ENCODE results near the gene ZNF90. TPM values are rescaled to one million over a fixed set of nuclear protein-coding genes. Genes with fewer than 3 reads are reported as not detected.

Gene ZNF90
- total and polyA plus RNA-seq, 2 donors (not counting 1 experiment from before 2014, with no cell fraction given) = 9.7 to 15.8 TPM

GRCh38 chr19:20153281-20153680, 75.5 kb downstream of the ZNF90 start:
- no peak for DNase-seq
- Histone ChIP-seq H3K4me3 (ENCODE audit: control extremely low read depth in 1 of 5, extremely low read depth in 1 of 5, insufficient read depth in 1 of 5, low read depth in 2 of 5, low read length in 4 of 5) (no peak overlapping the region), H3K4me2 (replicated peaks; ENCODE audit: low read depth, low read length, poor library complexity, severe bottlenecking) (no peak overlapping the region), H3K36me3 (replicated peaks in 1 of 2; ENCODE audit: control extremely low read depth in 1 of 2, control insufficient read depth in 1 of 2, extremely low read depth in 1 of 2, insufficient read depth in 2 of 2, low read length in 1 of 2) (no peaks in the 10 kb centered on the region), H2AFZ (ENCODE audit: insufficient read depth, low read depth, low read length, poor library complexity, severe bottlenecking) (no peak overlapping the region), H3K27ac (ENCODE audit: low read length in 2 of 2) (no peak overlapping the region), H3K27me3 (replicated peaks in 1 of 4; ENCODE audit: control extremely low read depth in 1 of 4, control insufficient read depth in 3 of 4, insufficient read depth in 4 of 4, low read length in 3 of 4) (no peaks in the 10 kb centered on the region), H4K20me1 (ENCODE audit: control insufficient read depth, insufficient read depth, low read length, poor library complexity, severe bottlenecking) (no peaks in the 10 kb centered on the region), H3K9me3 (ENCODE audit: control extremely low read depth in 1 of 3, control insufficient read depth in 2 of 3, insufficient read depth in 1 of 3, low read length in 2 of 3) (peaks cover 0 to 10% (median 0%) of the 10 kb centered on the region in 3 donors), H3K9ac (ENCODE audit: low read length) (no peak overlapping the region), H3K79me2 (ENCODE audit: control insufficient read depth, insufficient read depth, low read length) (no peaks in the 10 kb centered on the region), H3K4me1 (ENCODE audit: control insufficient read depth in 2 of 2, insufficient read depth in 2 of 2, low read length in 2 of 2) (no peaks in the 10 kb centered on the region)
- H3K9me3 Mint-ChIP-seq (ENCODE audit: insufficient read depth) = no peaks in the 10 kb centered on the region
- ChIA-PET POLR2A (no interaction called here), CTCF (no interaction called here)
- no peak overlapping the region for H3K4me3 Mint-ChIP-seq
- 94% methylated on average over 2 of the region's 4 CpGs for WGBS (ENCODE audit: insufficient coverage)
- no peak for ATAC-seq (ENCODE audit: low read depth)
- no peaks in the 10 kb centered on the region for H3K27me3 Mint-ChIP-seq
- intact Hi-C loops (cut with micrococcal nuclease) = no loop called here
- no peak for TF ChIP-seq CTCF (IDR thresholded peaks at IDR 0.05)
- no peak for TF ChIP-seq EZH2 (IDR thresholded peaks at IDR 0.05; ENCODE audit: borderline replicate concordance, insufficient read depth, low read depth, low read length, poor library complexity, severe bottlenecking)
- no peaks in the 10 kb centered on the region for H3K4me1 Mint-ChIP-seq
- no peak overlapping the region for H3K27ac Mint-ChIP-seq

- Histone ChIP-seq H3K27ac (ENCODE audit: low read length in 2 of 2) (no peak overlapping the region), H3K9me3 (ENCODE audit: control extremely low read depth in 1 of 3, control insufficient read depth in 2 of 3, insufficient read depth in 1 of 3, low read length in 2 of 3) (peaks cover 0 to 10% (median 0%) of the 10 kb centered on the region in 3 donors), H3K4me3 (ENCODE audit: control extremely low read depth in 1 of 5, extremely low read depth in 1 of 5, insufficient read depth in 1 of 5, low read depth in 2 of 5, low read length in 4 of 5) (no peak overlapping the region), H3K36me3 (replicated peaks in 1 of 2; ENCODE audit: control extremely low read depth in 1 of 2, control insufficient read depth in 1 of 2, extremely low read depth in 1 of 2, insufficient read depth in 2 of 2, low read length in 1 of 2) (no peaks in the 10 kb centered on the region), H3K4me2 (replicated peaks; ENCODE audit: low read depth, low read length, poor library complexity, severe bottlenecking) (no peak overlapping the region), H3K79me2 (ENCODE audit: control insufficient read depth, insufficient read depth, low read length) (no peaks in the 10 kb centered on the region), H3K27me3 (replicated peaks in 1 of 4; ENCODE audit: control extremely low read depth in 1 of 4, control insufficient read depth in 3 of 4, insufficient read depth in 4 of 4, low read length in 3 of 4) (no peaks in the 10 kb centered on the region), H2AFZ (ENCODE audit: insufficient read depth, low read depth, low read length, poor library complexity, severe bottlenecking) (no peak overlapping the region), H4K20me1 (ENCODE audit: control insufficient read depth, insufficient read depth, low read length, poor library complexity, severe bottlenecking) (no peaks in the 10 kb centered on the region), H3K4me1 (ENCODE audit: control insufficient read depth in 2 of 2, insufficient read depth in 2 of 2, low read length in 2 of 2) (no peaks in the 10 kb centered on the region), H3K9ac (ENCODE audit: low read length) (no peak overlapping the region)
- no peak for TF ChIP-seq CTCF (IDR thresholded peaks at IDR 0.05)
- Mint-ChIP-seq H3K4me1 (no peaks in the 10 kb centered on the region), H3K9me3 (ENCODE audit: insufficient read depth) (no peaks in the 10 kb centered on the region), H3K27me3 (no peaks in the 10 kb centered on the region), H3K4me3 (no peak overlapping the region), H3K27ac (no peak overlapping the region)
- no peak for ATAC-seq (ENCODE audit: low read depth)
- 97% methylated on average over 4 of the region's 4 CpGs for WGBS (ENCODE audit: insufficient coverage)
- intact Hi-C loops (cut with micrococcal nuclease) = no loop called here
- DNase-seq = no peak
- POLR2A ChIA-PET = no interaction called here
- CTCF ChIA-PET = no interaction called here
Measured at GRCh38 chr19:20154636-20155035, 76.8 kb downstream of the ZNF90 start.

All from B cell (primary cell).